Germinal center (tissue), 1 donor: ENCODE results near the gene NIF3L1.
A peak's percentile ranks its signal among the peaks of the same experiment; 100 is the strongest.

ENCODE experiments used
- DNase-seq: peaks from one replicate; pipeline ENCODE4 v3.0.0; 2012; ENCODE audit warnings: mixed read lengths, low spot score

The NIF3L1 gene

DNA sequence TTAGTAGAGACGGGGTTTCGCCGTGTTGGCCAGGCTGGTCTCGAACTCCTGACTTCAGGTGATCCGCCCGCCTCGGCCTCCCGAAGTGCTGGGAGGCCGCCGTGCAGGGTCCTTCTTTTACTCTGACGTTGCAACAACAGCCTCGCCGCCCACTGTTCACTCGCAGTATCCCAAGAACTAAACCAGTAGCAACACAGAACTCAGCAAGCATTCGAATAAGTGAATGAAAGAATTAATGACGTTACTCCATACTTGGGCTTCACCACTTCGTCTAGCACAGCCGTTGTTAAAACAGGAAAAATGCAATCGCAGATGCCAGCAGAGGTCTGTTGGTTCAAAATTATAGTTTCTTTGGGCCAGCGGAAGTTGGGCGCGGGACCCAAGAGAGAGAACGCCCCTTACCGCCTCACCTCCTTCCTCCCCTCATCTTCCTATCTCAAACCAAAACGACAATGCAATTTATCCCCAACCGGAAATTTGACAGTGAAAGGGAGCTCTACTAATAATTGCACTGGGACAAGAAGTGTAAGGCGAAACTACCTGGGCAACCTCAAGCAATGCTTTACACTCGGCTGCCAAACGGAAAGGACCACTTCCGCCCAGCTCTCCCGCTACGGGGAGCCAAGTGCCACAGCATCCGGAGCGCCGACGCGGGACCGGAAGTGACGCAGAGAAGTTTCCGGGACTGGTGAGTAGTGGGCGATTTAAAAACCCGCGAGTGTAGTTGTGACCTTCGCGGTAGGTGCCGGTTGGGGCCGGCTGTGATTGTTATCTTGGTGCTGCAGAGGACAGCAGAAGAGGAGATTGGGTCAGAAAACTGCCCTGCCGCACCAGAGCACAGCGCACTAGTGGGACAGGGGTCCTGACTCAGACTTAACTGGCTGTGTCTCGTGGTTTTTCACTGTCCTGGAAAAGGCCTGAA lies at the start of gene NIF3L1, which contains the start of gene PPIL3:
Gene NIF3L1, plus strand, starts transcription at position 668 of the 922 bp plus-strand sequence. CDS start 2,573 bp downstream, outside the sequence.
Gene PPIL3, minus strand, starts transcription at position 374 of the 922 bp plus-strand sequence. CDS start 1,462 bp downstream, outside the sequence.
- peak; percentile 90 for DNase-seq

GRCh38 chr2:200839513-200839912 lies 49.7 kb upstream of the NIF3L1 start:
- no peak for DNase-seq

GRCh38 chr2:200843993-200844948 lies 44.9 kb upstream of the NIF3L1 start:
- no peak for DNase-seq

DNA sequence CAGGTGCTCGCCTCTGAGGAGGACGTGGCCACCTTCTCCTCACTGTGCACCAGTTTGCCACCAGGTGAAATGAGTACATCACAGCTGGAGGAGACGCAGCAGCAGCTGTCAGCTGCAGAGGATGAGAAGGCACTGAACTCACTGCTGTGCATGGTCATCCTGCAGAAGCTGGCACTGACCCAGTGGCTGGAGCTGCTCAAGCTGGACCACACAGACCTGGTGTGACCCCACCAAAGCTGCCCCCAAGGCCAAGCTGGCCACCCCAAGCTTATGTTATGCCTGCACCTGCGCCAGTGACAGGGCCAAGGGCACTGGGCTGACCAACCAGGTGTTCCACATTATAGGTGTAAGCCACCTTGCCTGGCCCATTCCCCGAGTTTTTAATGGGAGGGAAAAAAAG lies 44.0 kb upstream of the NIF3L1 start:
- DNase-seq: no peak

- no peak for DNase-seq
These were observed 43.4 kb upstream of the NIF3L1 start for GRCh38 chr2:200845669-200846325.

DNA sequence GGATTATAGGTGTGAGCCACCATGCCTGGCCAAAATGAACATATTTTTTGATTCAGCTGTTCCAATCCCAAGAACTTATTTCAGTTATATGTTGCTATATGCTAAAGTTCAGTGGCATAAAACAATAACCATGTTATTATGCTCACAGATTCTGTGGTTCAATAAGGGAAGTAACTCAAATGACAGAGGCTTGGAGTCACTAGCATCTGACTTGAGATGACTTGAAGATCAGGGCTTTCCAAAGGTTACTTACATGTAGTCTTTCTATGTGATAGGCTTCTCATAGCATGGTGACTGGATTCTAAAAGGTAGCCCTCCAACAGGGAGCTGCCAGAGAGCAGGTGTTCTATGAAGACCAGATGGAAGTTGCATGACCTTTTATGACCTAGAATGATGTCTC lies 41.9 kb upstream of the NIF3L1 start:
- no peak for DNase-seq

- no peak for DNase-seq
These were observed 41.2 kb upstream of the NIF3L1 start for GRCh38 chr2:200847939-200848338.

DNA sequence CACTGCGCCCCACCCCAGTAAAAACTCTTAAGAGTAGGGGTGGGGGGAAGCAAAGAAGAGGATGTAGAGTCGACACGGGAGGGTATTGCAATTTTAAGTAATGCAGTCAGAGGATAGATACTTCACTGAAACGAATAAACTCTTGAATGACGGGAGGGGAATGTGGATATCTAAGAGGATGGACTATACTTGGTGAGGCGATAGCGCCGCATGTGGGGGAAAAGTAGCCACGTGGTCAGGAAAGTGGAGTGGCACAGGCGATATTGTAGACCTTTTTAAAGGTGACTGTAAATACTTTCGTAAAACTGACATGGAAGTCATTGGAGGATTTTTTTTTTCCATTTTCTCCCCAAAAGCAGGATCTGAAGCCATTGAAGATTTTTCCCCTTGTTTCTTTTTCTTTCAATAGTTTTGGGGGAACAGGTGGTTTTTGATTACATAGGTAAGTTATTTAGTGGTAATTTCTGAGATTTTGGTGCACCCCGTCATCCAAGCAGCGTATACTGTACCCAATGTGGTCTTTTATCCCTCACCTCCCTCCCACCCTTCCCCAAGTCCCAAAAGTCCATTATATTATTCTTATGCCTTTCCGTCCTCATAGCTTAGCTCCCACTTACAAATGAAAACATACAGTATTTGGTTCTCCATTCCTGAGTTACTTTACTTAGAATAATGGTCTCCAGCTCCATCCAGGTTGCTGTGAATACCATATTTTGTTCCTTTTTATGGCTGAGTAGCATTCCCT lies 38.5 kb upstream of the NIF3L1 start:
- no peak for DNase-seq

GRCh38 chr2:200851398-200852248 lies 37.5 kb upstream of the NIF3L1 start:
- no peak for DNase-seq

DNA sequence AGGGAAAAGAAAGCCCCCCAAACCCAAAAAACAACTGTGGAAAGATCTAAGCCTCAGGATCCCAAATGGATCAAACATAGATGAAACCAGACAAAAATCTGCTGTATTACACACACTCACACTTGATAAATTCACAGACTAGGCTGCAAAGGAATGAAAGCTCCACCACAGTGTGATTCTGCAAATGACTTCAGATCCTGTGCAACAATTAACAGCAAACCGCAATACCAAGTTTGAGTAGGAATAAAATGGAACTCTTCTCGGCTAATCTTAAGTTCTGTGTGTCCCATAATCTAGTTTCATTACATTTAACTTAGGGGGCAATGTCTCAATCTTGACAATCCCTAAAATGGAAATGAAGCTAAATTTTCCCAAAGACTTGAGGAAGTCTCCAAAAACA lies 36.6 kb upstream of the NIF3L1 start:
- DNase-seq: no peak

DNA sequence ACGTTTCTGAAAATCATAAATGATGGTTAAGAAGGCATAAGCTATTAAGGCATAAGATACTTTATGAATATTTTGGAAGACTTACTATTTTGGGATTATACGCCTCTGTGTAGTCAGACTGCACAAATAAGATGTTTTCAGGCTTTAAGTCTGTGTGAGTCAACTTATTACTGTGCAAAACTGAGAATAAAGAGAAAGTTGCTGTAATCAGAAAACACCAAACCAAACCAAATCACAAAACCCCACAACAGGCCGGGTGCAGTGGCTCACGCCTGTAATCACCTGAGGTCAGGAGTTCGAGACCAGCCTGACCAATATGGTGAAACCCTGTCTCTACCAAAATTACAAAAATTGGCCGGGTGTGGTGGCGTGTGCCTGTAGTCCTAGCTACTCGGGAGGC lies 32.4 kb upstream of the NIF3L1 start:
- no peak for DNase-seq

- no peak for DNase-seq
These were observed 28.9 kb upstream of the NIF3L1 start for GRCh38 chr2:200860092-200860795.

- no peak for DNase-seq
These were observed 27.5 kb upstream of the NIF3L1 start for GRCh38 chr2:200861617-200862155.

DNA sequence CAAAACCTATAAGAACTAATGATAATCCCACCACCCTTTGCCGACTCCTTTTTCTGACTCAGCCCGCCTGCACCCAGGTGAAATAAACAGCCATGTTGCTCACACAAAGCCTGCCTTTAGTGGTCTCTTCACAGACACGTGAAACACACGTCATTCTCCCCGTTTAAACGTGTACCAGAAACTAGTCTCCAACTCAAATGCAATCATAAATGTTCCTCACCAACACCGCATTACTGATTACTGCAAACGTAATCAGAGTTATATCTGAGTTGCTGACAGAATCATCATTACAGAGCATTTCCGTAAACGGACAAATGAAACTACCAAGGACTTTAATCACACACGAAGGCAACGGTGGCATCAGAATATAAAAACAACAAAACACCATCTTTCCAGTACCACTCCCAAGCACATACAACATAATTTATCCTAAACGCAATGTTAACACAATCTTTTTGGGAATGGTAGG lies 26.6 kb upstream of the NIF3L1 start:
- DNase-seq: no peak

DNA sequence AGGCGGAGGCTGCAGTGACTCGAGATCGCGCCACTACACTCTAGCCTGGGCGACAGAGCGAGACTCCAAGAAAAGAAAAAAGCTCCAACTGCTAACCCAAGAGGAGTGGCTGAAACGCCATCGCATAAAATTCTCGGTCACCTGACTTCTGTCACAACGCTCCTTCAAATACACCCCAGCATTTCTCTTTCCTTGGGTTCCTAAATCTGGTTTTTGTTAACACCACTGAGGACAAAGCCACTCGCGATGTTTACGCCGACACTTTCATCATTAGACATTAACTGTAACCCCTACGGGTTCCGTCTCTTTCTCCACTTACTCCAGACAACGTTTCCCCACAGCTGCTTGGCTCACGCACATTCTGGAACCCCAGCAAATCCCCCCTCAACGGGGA lies 25.4 kb upstream of the NIF3L1 start:
- DNase-seq: no peak

DNA sequence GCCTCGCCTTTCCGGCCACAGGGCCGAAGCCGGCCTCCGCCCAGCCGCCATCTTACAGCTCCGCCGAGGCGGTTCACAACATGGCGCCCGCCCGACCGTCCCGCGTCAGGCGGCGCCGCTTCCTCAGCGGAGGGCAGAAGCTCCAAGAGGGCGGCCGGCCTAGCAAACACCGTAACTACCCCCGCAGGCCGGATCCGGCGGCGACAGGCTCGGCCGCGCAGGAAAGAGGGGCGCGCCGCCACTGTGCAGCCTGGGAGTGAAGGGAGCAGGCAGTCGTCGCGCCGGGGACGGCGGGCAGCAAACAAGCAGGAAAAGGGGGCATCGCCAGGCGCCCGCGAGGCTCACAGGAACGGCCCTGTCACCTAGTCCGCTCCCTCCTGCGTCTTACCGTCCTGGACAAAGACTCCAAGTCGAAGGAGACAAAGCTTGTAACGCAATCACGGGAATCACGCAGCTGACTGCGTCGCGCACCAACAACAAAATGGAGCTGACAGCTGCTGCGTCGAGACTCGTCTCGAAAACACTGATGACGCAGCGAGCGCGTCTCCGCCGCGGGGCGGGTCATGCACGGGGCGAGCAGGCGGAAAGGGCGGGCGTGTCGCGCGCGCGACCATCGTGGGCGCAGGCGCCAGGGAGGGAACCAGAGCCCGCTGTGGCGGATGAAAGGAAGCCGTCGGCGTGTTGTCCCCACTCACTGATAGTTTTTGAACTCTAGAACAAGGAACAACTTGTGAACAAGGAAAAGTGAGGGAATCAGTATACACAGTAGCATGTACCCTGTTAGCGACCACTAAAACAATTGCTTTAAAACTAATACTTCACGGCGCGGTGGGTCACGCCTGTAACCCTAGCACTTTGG lies 24.8 kb upstream of the NIF3L1 start, which contains the start of gene CLK1:
Gene CLK1, minus strand, starts transcription at position 483 of the 859 bp plus-strand sequence. CDS start 2,796 bp downstream, outside the sequence.
- peak; percentile 93 for DNase-seq

- DNase-seq: no peak
These were observed 20.2 kb upstream of the NIF3L1 start for GRCh38 chr2:200869014-200869413.

DNA sequence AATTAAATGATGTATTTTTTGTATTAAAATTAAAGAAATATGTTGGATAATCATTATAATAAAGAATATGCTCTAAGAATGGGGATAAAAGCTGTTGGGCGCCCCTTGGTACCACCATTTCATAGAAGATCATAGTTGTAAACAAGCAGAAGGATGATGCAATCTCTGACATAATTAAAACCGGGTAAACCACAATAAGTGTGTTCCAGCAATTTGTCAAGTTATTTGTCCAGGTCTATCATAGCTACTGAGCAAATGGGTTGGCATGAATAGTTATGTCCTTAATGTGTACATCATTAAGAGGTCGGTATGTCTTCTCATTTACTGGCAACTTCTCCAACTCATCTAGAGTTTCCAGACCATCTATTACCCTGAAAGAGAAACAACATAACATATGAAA lies 18.0 kb upstream of the NIF3L1 start:
- DNase-seq: no peak
